ENCODE results near the gene SYPL1.

The SYPL1 gene

DNA sequence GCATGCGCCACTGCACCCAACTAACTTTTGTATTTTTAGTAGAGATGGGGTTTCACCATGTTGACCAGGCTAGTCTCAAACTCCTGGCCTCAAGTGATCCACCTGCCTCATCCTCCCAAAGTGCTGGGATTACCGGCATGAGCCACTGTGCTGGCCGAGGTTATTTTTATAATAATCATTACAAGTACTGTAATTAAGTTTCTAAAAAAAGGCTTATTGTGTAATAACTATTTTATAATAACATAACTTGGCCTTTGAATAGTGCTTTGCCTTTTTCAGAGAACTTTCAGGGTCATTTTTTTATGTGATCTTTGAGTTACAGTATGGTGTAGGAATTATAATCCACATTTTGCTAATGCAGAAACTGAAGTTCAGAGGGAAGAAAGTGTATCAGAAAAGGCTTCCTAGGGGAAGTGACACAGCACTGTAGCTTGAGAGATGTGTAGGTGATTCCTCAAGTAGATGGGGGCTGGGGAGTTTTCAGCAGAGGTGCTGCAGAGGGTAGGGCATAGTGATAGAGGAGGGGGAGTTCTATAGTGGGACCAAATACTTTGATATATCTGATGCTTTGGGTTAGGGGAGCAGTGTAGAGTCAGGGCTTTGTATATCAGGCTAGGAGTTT lies 9.2 kb upstream of the SYPL1 start:
- TF ChIP-seq, protein P1, sequence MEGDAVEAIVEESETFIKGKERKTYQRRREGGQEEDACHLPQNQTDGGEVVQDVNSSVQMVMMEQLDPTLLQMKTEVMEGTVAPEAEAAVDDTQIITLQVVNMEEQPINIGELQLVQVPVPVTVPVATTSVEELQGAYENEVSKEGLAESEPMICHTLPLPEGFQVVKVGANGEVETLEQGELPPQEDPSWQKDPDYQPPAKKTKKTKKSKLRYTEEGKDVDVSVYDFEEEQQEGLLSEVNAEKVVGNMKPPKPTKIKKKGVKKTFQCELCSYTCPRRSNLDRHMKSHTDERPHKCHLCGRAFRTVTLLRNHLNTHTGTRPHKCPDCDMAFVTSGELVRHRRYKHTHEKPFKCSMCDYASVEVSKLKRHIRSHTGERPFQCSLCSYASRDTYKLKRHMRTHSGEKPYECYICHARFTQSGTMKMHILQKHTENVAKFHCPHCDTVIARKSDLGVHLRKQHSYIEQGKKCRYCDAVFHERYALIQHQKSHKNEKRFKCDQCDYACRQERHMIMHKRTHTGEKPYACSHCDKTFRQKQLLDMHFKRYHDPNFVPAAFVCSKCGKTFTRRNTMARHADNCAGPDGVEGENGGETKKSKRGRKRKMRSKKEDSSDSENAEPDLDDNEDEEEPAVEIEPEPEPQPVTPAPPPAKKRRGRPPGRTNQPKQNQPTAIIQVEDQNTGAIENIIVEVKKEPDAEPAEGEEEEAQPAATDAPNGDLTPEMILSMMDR (IDR thresholded peaks at IDR 0.05; ENCODE audit: borderline replicate concordance, control extremely low read depth, extremely low read depth, insufficient read depth, missing control alignments) = no peak
- in situ Hi-C loops (cut with MboI; ENCODE audit: low sequenced_read_pairs, unreplicated experiment) = no loop called here
- DNase-seq (ENCODE audit: low spot score) = no peak

DNA sequence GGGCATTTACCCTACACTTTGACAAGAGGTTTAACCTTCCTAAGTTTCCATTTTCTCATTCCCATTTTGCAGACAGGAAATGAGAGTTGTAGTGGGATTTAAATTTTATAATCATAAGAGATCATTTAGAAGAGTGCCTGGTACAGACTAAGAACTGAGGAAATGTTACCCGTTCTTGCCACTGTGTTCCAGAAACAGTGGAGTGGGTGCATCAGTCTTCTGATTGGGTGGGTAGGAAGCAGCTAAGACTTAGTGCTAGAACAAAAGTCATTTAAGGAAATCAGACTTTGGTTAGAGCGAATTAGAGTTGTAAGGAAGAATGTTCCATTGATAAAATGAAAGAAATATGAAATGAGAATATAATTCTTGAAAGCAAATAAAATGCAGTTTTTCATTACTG lies 8.4 kb upstream of the SYPL1 start:
- TF ChIP-seq, protein P1 (IDR thresholded peaks at IDR 0.05; ENCODE audit: borderline replicate concordance, control extremely low read depth, extremely low read depth, insufficient read depth, missing control alignments) = no peak
- no peak for DNase-seq (ENCODE audit: low spot score)
- in situ Hi-C loops (cut with MboI; ENCODE audit: low sequenced_read_pairs, unreplicated experiment) = no loop called here

DNA sequence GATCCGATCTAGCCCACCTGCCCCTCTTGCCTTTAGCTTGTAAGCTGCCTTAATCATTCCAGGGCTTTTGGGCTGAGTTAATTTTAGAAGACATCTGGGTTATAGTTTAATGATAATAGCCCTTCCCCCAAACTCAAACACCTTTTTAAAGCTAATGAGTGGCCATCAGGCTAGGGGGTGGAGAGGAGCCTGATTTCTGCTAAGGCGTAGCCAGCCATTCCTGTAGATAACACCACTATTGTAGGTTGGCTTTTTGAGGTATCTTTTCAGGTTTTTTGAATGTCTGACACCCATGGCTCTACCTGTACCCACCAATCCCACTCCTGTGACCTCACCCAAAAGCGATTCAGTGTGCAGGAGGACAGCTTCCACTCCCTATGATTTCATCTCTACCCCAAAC lies 7.6 kb upstream of the SYPL1 start:
- DNase-seq (ENCODE audit: low spot score) = no peak
- TF ChIP-seq, protein P1 (IDR thresholded peaks at IDR 0.05; ENCODE audit: borderline replicate concordance, control extremely low read depth, extremely low read depth, insufficient read depth, missing control alignments) = no peak
- in situ Hi-C loops (cut with MboI; ENCODE audit: low sequenced_read_pairs, unreplicated experiment) = no loop called here

DNA sequence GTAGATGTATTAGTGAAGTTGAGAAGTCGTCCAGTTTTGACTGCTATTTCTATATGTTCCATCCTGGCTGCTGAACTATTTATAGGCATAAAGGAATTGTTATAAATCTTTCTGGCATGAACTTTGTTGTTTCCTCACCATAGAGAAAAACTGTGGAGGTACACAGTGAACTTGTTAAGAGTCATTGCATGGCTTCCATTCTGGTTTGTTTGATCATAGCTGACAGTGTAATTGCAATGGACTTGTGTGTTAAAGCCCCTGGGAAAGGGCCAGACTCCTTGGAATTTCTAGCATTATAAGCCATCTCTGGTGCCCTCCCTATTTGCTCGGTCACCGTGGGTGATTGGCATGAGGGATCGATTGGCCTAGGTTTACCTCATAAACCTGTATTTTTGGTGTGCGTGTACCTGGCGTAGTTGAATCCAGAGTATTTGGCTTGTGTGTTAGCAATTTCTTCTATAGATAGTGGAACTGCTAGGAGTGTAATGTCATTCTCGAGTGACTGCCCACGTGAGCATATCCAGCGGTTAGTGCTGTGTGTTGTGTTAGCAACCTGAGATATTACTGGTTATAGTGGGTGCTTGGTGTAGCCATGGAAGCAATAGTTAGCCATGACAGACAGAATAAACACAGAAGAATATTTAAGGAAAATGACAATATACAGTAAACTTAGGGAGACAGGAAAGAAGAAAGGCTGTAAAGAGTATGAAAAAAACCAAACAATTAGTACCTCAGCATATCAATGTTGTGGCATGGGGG lies 5.9 kb upstream of the SYPL1 start:
- no peak for DNase-seq (ENCODE audit: low spot score)
- in situ Hi-C loops (cut with MboI; ENCODE audit: low sequenced_read_pairs, unreplicated experiment) = no loop called here
- TF ChIP-seq, protein P1 (IDR thresholded peaks at IDR 0.05; ENCODE audit: borderline replicate concordance, control extremely low read depth, extremely low read depth, insufficient read depth, missing control alignments) = no peak

DNA sequence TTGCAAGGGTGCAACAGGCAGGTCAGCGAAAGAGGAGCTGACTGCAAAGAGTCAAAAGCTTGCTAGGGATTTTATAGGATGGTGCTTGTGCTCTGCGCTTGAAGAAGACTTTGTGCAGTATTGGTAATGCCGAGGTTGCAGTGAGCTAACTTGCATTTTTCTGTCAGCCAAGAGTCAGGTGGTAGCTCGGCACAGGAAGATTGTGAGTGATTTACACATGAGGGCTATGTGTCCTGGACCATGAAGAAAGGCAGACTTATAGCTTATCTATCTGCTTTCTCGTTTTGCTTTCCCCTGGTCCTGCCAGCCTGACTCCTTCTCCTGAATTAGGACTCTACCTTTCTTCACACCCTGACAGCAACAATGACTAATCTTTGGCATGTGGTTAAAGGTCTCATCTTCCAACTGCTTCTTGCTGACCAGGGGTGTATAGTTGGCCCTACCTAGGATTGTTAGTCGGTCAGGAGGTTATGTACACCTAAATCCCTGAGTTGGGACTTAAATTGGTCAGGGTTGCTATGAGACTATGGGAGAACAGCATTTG lies 4.1 kb upstream of the SYPL1 start:
- in situ Hi-C loops (cut with MboI; ENCODE audit: low sequenced_read_pairs, unreplicated experiment) = no loop called here
- no peak for DNase-seq (ENCODE audit: low spot score)
- TF ChIP-seq, protein P1 (IDR thresholded peaks at IDR 0.05; ENCODE audit: borderline replicate concordance, control extremely low read depth, extremely low read depth, insufficient read depth, missing control alignments) = no peak

DNA sequence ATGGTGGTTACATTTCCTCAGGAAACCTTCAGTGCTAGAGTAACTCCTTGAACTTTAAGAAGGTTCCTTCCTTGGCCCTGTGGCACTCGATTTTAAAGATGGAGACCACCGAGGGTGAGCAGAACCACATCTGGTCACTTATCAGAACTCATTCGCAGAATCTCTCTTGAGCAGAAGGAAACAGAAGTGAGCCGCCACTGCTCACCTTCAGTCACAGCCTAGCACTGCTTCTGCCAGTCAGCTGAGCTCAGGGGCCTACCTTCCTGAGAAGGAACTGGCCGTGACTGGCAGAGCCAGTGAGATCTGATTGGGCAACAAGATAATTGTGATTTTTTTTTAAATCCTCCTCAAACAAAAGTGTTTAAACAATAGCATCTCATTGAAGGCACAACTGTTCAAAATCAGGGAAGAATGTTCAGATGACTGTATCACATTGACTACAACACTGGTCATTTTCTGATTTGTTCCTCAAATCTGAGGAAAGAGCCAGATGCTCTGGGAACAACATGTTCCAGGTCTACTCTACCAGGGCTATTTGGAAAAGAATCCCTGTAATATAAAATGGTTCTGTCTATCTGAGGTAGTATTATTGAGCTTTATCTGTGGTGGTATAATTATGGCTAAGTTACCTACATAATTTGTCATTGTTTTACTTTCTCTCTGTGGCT lies 2.7 kb upstream of the SYPL1 start:
- TF ChIP-seq, protein P1 (IDR thresholded peaks at IDR 0.05; ENCODE audit: borderline replicate concordance, control extremely low read depth, extremely low read depth, insufficient read depth, missing control alignments) = no peak
- DNase-seq (ENCODE audit: low spot score) = no peak
- in situ Hi-C loops (cut with MboI; ENCODE audit: low sequenced_read_pairs, unreplicated experiment) = no loop called here

All from GM13976 (cell line).